Measurements from ENCODE around the gene AKT2. TPM values are rescaled to one million over a fixed set of nuclear protein-coding genes. Genes with fewer than 3 reads are reported as not detected.
A peak's percentile ranks its signal among the peaks of the same experiment; 100 is the strongest.

The AKT2 gene
- total RNA-seq, 1 donor from 2014 or later, result 99.9 TPM

- Mint-ChIP-seq H3K27ac (ENCODE audit: unreplicated experiment) (no peak overlapping the region), H3K27me3 (ENCODE audit: low read depth) (no peaks in the 10 kb centered on the region), H3K4me3 (ENCODE audit: unreplicated experiment) (no peak overlapping the region)
Measured at GRCh38 chr19:40282209-40282580, 3.0 kb downstream of the AKT2 start.

DNA sequence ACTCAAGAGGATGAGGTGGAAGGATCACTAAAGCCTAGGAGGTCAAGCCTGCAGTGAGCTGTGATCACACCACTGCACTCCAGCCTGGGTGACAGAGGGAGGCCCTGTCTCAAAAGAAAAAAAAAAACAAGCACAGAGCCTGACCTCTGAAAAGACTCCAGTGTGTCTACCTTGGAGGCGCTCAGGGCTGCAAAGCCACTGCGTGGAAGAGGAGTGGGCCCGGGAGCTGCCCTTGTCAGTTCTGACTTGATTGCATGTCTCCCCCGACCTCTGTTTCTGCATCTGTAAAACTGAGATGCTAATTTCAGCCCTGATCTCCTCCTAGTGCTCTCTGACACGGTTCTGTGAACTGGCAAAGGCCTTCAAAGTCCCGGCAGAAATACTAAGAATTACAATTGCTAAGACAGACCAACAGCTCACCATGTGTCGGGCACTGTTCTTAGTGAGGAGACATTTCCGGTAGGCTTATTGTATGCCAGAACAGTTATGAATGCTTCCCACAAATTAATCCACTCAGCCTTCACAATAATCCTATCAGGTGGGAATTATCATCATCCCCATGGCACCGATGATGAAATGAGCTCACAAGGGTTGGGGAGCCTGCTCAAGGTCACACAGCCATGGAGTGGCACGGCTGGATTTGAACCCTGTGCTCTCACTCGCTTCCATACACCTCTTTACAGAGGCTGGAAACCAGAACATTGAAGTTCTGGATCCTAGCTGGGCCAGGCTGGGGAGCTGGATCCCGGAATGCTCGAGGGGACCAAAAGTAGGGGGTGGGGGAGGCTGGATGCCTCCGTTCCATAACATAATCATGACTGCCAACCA is 3.5 kb downstream of the AKT2 start:
- H3K27ac Mint-ChIP-seq (ENCODE audit: unreplicated experiment), result no peak overlapping the region
- no peaks in the 10 kb centered on the region for H3K36me3 Mint-ChIP-seq (ENCODE audit: low read depth)
- peak; percentile 27 for DNase-seq (ENCODE audit: low spot score)
- no peaks in the 10 kb centered on the region for H3K9me3 Mint-ChIP-seq (ENCODE audit: low read depth)
- H3K4me1 Mint-ChIP-seq (ENCODE audit: low read depth), result peaks cover 55% of the 10 kb centered on the region
- H3K27me3 Mint-ChIP-seq (ENCODE audit: low read depth), result no peaks in the 10 kb centered on the region
- no peak overlapping the region for H3K4me3 Mint-ChIP-seq (ENCODE audit: unreplicated experiment)
- TF ChIP-seq, protein P1, sequence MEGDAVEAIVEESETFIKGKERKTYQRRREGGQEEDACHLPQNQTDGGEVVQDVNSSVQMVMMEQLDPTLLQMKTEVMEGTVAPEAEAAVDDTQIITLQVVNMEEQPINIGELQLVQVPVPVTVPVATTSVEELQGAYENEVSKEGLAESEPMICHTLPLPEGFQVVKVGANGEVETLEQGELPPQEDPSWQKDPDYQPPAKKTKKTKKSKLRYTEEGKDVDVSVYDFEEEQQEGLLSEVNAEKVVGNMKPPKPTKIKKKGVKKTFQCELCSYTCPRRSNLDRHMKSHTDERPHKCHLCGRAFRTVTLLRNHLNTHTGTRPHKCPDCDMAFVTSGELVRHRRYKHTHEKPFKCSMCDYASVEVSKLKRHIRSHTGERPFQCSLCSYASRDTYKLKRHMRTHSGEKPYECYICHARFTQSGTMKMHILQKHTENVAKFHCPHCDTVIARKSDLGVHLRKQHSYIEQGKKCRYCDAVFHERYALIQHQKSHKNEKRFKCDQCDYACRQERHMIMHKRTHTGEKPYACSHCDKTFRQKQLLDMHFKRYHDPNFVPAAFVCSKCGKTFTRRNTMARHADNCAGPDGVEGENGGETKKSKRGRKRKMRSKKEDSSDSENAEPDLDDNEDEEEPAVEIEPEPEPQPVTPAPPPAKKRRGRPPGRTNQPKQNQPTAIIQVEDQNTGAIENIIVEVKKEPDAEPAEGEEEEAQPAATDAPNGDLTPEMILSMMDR (IDR thresholded peaks at IDR 0.05), result no peak

More at GRCh38 chr19:40282209-40282580, 3.0 kb downstream of the AKT2 start:
- TF ChIP-seq, protein P1 (IDR thresholded peaks at IDR 0.05), result no peak
- peaks cover 55% of the 10 kb centered on the region for H3K4me1 Mint-ChIP-seq (ENCODE audit: low read depth)
- H3K36me3 Mint-ChIP-seq (ENCODE audit: low read depth), result no peaks in the 10 kb centered on the region
- DNase-seq (ENCODE audit: low spot score), result peak; percentile 47
- no peaks in the 10 kb centered on the region for H3K9me3 Mint-ChIP-seq (ENCODE audit: low read depth)

- H3K4me1 Mint-ChIP-seq (ENCODE audit: low read depth), result peaks cover 52% of the 10 kb centered on the region
- peak; percentile 78 for DNase-seq (ENCODE audit: low spot score)
- H3K27me3 Mint-ChIP-seq (ENCODE audit: low read depth), result no peaks in the 10 kb centered on the region
- peak overlapping the region; percentile 5 for H3K27ac Mint-ChIP-seq (ENCODE audit: unreplicated experiment)
- TF ChIP-seq, protein P1 (IDR thresholded peaks at IDR 0.05), result no peak
- H3K36me3 Mint-ChIP-seq (ENCODE audit: low read depth), result no peaks in the 10 kb centered on the region
- no peaks in the 10 kb centered on the region for H3K9me3 Mint-ChIP-seq (ENCODE audit: low read depth)
- H3K4me3 Mint-ChIP-seq (ENCODE audit: unreplicated experiment), result no peak overlapping the region
Measured at GRCh38 chr19:40280608-40281221, 4.4 kb downstream of the AKT2 start.

DNA sequence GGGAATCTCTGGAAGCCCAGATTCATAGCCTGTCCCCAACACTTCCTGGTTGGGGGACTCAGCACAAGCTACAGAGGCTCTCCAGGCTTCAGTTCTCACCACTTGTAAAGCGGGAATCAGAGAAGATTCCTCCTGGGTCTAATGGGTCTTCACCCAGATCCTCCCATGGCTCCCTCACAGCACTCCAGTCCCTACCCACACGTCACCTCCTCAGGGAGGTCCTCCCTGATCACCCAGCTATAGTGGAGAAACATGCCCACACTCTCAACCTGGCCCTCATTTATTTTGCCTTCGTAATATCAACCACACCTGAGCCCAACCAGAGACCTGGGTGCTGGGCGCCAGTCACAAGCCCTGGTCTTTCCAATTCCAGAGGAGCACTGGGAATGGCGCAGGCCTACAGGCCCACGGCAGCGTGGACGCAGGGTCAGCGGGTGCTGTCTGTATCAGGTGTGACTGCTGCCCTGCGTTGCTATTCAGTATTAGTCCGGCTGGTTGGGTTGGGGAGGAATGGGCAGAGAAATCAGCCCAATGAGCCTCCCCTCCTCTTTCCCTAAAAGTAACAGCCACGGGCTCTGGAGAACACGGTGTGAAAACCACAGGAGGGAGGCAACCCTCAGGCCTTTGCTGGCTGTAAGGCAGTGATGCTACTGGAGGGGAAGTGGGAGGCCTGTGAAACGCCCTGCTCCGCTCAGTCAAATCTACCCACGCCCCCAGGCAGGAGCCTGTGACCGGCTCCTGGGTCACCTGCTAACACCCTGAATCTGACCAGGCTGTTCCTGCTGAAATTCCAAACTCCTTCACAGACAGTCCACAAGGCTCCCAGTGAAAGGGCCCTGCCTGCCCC is 5.2 kb downstream of the AKT2 start:
- no peaks in the 10 kb centered on the region for H3K36me3 Mint-ChIP-seq (ENCODE audit: low read depth)
- DNase-seq (ENCODE audit: low spot score), result peak; percentile 78
- no peaks in the 10 kb centered on the region for H3K9me3 Mint-ChIP-seq (ENCODE audit: low read depth)
- no peaks in the 10 kb centered on the region for H3K27me3 Mint-ChIP-seq (ENCODE audit: low read depth)
- no peak overlapping the region for H3K4me3 Mint-ChIP-seq (ENCODE audit: unreplicated experiment)
- TF ChIP-seq, protein P1 (IDR thresholded peaks at IDR 0.05), result no peak
- H3K4me1 Mint-ChIP-seq (ENCODE audit: low read depth), result peaks cover 50% of the 10 kb centered on the region
- H3K27ac Mint-ChIP-seq (ENCODE audit: unreplicated experiment), result peak overlapping the region; percentile 68

- H3K27ac Mint-ChIP-seq (ENCODE audit: unreplicated experiment), result no peak overlapping the region
- H3K27me3 Mint-ChIP-seq (ENCODE audit: low read depth), result no peaks in the 10 kb centered on the region
Measured at GRCh38 chr19:40279120-40279551, 6.0 kb downstream of the AKT2 start.

More at GRCh38 chr19:40279120-40279551, 6.0 kb downstream of the AKT2 start:
- H3K36me3 Mint-ChIP-seq (ENCODE audit: low read depth), result no peaks in the 10 kb centered on the region
- peaks cover 50% of the 10 kb centered on the region for H3K4me1 Mint-ChIP-seq (ENCODE audit: low read depth)
- no peaks in the 10 kb centered on the region for H3K9me3 Mint-ChIP-seq (ENCODE audit: low read depth)
- no peak overlapping the region for H3K4me3 Mint-ChIP-seq (ENCODE audit: unreplicated experiment)
- TF ChIP-seq, protein P1 (IDR thresholded peaks at IDR 0.05), result no peak
- peak; percentile 80 for DNase-seq (ENCODE audit: low spot score)

Data from chondrocyte (in vitro differentiated cells).